Smooth muscle cell of bladder (primary cell): ENCODE measurements around the gene IFIT1B. TPM values are rescaled to one million over a fixed set of nuclear protein-coding genes. Genes with fewer than 3 reads are reported as not detected.

Experiments
- total RNA-seq: library from RNA; depleted of rRNA; stranded (reverse); fragments of >200 nt; gene quantifications from 2 replicates; pipeline ENCODE4 v1.2.3, GENCODE V29; 2014

IFIT1B gene
- total RNA-seq = not detected in 2 replicates

GRCh38 chr10:89377705-89378637, at the start of gene IFIT1B:
Gene IFIT1B, plus strand, starts transcription at chr10:89378056. Its CDS starts 80 bp downstream, at chr10:89378136.

GRCh38 chr10:89391907-89392756, 14.3 kb downstream of the IFIT1B start, which contains the start of gene IFIT1:
Gene IFIT1, plus strand, starts transcription at chr10:89392623. Its CDS starts 90 bp downstream, at chr10:89392713.

GRCh38 chr10:89414146-89414878, 36.5 kb downstream of the IFIT1B start, which contains the start of gene IFIT5:
Gene IFIT5, plus strand, starts transcription at chr10:89414568. Its CDS starts 231 bp downstream, at chr10:89414799.

Other genes starting within 250 kb of the IFIT1B start
- gene CH25H, start 170.7 kb upstream of the IFIT1B start, total RNA-seq = 0.55 and 0.57 TPM in 2 replicates
- gene LIPA, start 126.3 kb upstream of the IFIT1B start, total RNA-seq = 45.8 and 64.1 TPM in 2 replicates
- gene IFIT2, start 76.0 kb upstream of the IFIT1B start, total RNA-seq = 3.0 and 3.1 TPM in 2 replicates
- 10.4 and 10.7 TPM in 2 replicates for gene IFIT3, start 50.1 kb upstream of the IFIT1B start, total RNA-seq
- gene IFIT1, start 14.6 kb downstream of the IFIT1B start, total RNA-seq = 9.9 and 13.7 TPM in 2 replicates
- gene IFIT5, start 36.5 kb downstream of the IFIT1B start, total RNA-seq = 18.5 and 20.2 TPM in 2 replicates
- gene SLC16A12, start 157.5 kb downstream of the IFIT1B start, total RNA-seq = not detected in 2 replicates